Stimulated activated CD8-positive, alpha-beta memory T cell treated with anti-CD3 and anti-CD28 coated beads, Interleukin-2, amount 100 ng/mL, for 48 hours (primary cell): ENCODE measurements around the gene DCLRE1C.
"Not testable (repeated sequence)": the region's sequence is repeated elsewhere in the genome, so short reads cannot be mapped to it uniquely, and the experiment has no call there.

Source experiments
- DNase-seq, 2 donors: peaks; one replicate each; pipeline ENCODE4 v3.0.0-alpha.2; 2020; ENCODE audit warnings: low read depth in 2 of 2

DCLRE1C gene

GRCh38 chr10:14945108-14945507, 8.8 kb downstream of the DCLRE1C start:
- DNase-seq, result no peak

- DNase-seq, result not testable (repeated sequence)
These were observed 11.0 kb downstream of the DCLRE1C start for GRCh38 chr10:14942950-14943338.

- DNase-seq, result not testable (repeated sequence)
These were observed 11.5 kb downstream of the DCLRE1C start for GRCh38 chr10:14942147-14942949.

DNA sequence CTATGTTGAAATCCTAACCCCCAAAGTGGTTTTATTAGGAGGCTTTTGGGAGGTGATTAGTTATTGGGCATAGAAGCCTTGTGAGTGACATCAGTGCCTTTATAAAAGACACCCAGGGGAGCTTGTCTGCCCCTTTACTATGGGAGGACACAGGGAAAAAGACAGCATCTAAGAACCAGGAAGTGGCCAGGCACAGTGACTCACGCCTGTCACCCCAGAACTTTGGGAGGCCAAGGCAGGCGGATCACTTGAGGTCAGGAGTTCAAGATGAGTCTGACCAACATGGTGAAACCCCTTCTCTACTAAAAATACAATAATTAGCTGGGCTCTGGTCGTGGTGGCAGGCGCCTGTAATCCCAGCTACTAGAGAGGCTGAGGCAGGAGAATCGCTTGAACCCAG, 14.9 kb downstream of the DCLRE1C start:
- peak in 1 of 2 donors; percentile 20 for DNase-seq

DNA sequence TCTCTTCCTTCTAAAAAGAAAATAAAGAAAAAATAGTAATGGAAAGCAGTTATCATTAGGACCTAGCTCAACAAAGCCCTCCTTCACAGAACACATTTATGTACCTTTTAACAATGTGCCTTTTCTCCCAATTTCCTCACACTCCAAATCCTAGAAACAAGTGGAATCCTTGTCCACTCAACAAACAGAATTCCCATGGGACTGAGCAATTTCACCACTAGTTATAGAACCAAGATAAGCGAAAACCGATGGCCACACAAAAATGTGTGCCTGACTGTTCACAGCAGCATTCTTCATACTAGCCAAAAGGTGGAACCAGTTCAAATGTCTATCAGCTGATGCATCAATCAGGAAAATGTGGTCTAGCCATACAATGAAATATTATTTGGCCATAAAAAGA, 17.3 kb downstream of the DCLRE1C start:
- no peak for DNase-seq

DNA sequence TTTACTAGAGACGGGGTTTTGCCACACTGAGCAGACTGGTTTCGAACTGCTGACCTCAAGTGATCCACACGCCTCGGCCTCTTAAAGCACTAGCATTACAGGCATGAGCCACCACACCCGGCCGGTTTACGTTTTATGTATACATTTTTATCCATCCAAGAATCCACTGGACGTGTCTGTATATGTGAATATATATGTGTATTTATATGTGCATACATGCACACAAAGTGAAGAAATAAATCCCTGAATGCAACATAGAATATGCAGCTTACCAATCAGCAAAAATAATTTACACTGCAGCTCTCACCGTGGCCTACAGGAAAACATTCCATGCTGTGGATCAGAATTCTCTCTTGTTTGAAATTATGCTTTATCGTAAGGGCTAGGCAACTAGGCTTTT, 23.3 kb downstream of the DCLRE1C start:
- no peak for DNase-seq

DNA sequence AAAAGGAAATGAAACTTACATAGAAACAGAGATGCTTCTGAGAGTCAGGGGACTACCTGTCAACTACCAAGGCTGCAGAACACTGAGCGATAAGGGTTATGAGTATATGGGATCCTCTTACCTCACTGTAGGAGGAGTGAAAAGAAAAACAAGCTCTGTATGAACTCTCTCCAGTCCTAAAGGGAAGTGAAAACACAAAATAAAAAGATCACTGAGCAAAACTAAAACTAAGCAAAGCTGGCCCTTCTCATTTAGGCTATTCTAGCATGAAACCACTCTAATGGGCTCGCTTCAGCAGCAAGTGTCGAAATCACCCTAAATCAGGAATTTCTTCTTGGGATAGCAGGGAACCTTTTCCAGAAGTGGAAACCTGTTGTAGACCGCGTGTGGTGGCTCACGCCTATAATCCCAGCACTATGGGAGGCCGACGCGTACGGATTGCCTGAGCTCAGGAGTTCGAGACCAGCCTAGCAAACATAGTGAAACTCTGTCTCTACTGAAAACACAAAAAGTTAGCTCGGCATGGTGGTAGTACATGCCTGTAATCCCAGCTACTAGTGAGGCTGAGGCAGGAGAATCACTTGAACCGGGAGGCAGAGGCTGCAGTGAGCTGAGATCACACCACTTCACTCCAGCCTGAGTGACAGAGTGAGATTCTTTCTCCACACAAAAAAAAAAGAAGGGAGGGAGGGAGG, 27.0 kb downstream of the DCLRE1C start:
- DNase-seq, result no peak

DNA sequence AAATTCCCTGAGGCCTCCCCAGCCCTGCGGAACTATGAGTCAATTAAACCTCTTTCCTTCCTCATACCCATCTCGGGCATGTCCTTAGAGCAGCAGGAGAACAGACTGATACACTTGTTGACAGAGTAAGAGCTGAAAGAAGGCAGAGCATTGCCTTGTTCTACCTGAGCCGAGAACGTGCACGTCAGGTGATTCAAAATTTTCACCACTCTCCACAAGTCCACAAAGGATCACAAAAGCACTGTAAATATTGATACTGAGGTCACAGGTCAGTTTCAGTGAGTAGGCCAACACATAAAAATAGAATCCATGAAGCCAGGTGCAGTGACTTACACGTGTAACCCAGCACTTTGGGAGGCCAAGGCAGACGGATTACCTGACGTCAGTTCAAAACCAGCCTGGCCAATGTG, 27.8 kb downstream of the DCLRE1C start:
- DNase-seq, result no peak

- DNase-seq, result no peak
These were observed 28.6 kb downstream of the DCLRE1C start for GRCh38 chr10:14925268-14925667.

DNA sequence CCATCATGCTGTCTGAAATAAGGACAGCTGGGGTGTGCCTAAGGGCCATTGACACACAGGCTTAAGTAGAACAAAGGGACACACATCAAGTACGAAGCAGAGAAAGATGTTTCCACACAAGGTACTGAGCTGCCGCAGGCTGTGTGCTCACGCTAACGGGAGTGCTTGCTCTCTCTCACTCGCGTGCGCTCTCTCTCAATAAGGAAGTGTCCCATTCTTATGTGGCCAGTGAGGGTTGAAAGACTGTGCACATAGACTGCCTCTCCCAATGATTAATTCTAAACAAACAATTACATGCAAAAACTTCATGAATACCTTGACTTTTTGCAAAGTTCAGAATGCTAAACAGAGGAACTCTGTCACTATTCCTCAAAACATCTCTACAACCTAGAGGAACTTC, 29.9 kb downstream of the DCLRE1C start:
- DNase-seq, result no peak

- no peak for DNase-seq
These were observed 34.9 kb downstream of the DCLRE1C start for GRCh38 chr10:14918964-14919363.

DNA sequence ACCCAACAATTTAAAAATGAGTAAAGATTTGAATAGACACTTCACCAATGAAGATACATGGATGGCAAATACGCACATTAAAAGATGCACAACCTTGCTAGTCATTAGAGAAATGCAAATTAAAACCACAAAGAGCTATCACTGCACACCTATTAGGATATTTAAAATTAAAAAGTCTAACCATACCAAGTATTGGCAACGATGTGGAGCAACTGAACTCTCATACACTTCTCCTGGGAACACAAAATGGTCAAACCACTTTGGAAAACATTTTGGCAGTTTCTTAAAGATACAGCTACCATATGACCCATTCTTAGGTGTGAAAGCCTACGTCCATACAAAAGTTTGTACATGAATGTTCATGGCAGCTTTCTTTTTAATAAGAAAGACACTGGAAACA, 36.1 kb downstream of the DCLRE1C start:
- DNase-seq, result no peak

GRCh38 chr10:14916600-14916999, 37.3 kb downstream of the DCLRE1C start:
- no peak for DNase-seq

- no peak for DNase-seq
These were observed 42.1 kb downstream of the DCLRE1C start for GRCh38 chr10:14911801-14912200.

DNA sequence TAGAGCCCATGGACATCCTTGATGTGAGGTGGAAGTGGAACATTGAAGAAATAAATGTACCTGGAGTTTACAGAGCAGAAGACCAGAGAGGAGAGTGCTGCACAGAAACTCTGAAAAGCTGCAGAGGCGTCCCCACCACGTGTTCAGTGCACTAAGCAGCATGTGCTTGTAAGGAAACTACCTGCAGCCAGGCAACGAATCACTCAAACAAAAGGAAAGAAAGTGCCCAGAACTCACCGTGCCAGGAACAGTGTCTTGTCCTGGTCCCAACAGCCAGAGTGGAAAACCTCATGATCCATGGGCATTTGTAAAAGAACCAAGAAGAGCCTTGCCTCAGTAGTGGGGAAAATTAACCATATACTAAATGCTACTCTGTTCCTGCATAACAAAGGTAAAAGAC, 42.9 kb downstream of the DCLRE1C start:
- no peak for DNase-seq

DNA sequence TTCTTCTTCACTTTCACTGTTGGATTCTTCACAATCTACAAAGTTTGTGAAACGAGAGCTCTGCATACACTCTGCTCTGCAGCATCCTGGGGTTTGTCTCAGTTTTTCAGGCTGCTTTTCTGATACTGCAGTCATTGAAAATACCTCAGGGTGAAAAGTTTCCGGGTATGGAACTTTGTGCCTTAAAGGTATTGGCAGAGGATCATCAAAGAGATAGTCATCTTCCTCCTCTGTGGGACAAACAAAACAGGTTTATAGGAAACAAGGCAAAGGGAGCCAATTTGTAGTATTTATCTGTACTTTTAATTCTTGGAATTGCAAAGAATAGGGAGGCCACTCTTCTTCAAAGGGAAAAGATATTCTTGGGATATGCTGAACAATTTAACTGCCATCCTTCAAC, 44.8 kb downstream of the DCLRE1C start:
- no peak for DNase-seq

GRCh38 chr10:14907591-14907990, 46.3 kb downstream of the DCLRE1C start:
- DNase-seq, result not testable (repeated sequence)

GRCh38 chr10:14906765-14907164, 47.1 kb downstream of the DCLRE1C start:
- DNase-seq, result no peak

- no peak for DNase-seq
These were observed 48.0 kb downstream of the DCLRE1C start for GRCh38 chr10:14905890-14906289.

GRCh38 chr10:14904864-14905263, 49.0 kb downstream of the DCLRE1C start:
- DNase-seq, result no peak

- no peak for DNase-seq
These were observed 49.6 kb downstream of the DCLRE1C start for GRCh38 chr10:14904316-14904732.

- DNase-seq, result no peak
These were observed 62.7 kb downstream of the DCLRE1C start for GRCh38 chr10:14891151-14891550.

DNA sequence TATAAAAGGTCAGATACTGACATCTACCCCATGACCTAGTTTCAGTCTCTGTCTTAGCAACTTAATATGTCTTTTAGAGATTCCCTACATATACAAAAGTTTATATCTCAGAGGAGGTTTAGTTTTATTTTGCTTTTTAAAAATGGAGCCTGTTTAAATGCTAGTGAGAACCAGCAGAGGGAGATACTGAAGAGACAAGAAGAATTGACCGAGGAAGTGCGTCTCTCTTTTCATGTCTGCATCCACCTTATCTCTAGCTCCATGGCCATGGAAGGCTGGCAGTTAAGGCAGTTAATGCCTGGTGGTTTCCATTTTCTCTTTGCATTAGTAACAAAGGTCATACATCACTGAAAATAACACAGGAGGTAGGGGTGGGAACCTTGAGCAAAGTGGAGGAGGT, 64.6 kb downstream of the DCLRE1C start:
- DNase-seq, result no peak
